NCI-H345 treated with DMSO at 0.1 percent for 48 hours (cell line): ENCODE measurements around the gene FKBP1A.

ENCODE experiments used
- DNase-seq: peaks from one replicate; lab custom pipeline; 2025; ENCODE audit not compliant: unreplicated experiment; lab: John Stamatoyannopoulos, UW

Gene FKBP1A

DNA sequence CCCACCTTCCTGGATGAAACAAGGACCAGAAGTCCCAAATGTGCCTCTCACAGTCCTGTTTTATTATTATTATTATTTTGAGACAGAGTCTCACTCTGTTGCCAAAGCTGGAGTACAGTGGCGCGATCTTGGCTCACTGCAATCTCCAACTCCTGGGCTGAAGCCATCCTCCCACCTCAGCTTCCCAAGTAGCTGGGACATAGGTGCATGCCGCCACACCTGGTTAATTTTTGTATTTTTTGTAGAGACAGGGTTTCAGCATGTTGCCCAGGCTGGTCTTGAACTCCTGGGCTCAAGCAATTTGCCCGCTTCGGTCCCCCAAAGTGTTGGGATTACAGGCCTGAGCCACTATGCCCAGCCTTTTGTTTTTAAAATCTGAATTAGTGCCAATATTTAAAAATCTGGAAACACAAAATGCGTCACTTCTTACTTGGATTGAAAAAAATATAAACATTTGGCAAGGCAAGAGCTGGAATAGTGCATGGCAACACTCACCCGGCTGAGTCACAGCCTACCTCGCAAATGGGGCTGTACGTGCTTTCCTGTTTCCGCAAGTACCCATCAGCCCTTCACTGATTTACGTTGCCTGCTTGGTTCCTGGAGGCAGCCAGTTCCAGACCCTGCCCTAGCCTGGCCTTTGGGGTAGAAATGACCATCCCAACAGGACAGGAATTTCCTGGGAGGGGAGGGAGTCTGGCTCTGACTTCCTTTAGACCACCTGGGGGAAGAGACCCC is 70.2 kb downstream of the FKBP1A start:
- DNase-seq = no peak

DNA sequence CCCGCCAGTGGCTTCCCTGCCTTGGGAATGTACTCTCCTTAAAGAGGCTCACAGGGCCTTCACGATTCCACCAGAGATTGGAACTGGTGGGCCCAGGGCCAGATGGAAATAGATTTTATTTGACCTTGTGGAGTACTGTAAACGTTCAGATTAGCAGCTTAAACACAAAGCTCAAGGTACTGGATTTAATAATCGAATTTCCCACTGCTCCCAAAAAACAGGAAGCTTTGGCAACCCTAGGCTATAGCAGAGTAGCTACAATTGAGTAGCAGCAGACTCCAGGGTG is 71.3 kb downstream of the FKBP1A start:
- no peak for DNase-seq

DNA sequence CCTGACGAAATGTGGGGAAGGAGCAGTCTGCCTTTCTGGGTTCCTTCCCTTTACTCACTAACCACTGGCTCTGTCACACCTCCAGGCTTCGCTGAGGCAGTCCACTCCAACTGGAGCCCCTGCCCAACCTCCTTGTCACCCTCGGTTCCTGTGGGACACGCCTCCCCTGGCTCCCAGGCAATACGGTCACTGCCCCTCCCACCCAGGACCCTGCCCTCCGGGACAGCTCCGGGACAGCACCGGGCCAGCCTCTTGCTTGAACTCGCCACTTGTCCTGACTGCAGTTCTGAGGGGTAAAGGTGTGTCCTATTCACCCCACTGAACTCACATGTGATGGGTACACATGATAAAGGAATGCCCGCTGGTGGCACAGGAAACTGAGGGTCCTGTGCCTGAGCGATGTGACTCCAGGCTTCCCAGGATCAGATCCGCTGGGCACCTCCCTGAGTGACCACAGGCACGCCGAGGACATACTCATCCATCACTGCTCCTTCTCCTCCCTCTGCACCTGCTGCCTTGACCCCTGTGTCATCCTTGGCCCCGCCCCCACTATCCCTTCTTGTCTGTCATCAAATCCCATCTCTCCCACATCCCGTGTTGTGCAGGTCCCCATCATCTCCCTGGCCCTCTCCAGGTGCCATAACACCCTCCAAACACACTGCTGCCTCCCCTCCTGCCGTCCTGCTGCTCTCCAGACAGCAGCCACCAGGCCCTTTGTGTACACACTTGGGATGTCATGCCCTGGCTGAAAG is 71.8 kb downstream of the FKBP1A start:
- DNase-seq = no peak

DNA sequence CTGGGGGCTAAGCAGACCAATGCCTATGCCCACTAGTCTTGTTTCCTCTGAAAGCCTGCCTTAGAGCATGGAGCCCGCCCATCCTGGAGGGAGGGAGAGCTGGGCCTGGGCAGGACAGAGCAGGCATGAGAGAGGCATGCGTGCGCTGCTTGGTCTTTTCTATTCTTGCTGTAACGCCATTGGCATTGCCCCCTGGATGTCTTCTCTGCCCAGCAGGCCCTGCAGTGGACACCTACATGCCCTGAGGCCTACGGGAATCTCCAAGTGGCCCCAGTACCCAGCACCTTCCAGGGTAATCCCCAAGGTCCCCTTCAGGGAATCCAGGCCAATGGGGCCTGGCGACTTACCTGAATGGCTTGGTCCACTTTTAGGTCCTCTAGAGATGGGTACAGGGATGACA is 72.8 kb downstream of the FKBP1A start:
- no peak for DNase-seq

DNA sequence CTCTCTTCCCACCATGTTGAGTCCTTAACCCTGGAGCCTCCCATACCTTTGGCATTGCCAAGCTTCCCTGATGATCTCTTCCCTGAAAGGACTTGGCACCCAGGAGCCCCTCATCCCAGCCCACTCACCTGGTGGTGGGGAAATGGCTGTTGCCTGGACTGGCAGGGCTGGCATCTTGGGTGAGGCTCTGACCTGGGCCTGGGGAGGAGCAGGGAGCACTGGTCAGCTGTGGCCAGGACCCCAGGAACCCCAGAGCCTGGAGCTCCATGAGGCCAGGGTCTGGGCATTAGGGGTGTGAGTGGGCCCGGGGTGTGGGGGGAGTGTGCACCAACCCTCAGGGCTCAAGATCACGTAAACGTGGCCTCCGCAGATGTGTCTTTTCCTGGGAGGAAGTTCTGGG is 73.4 kb downstream of the FKBP1A start:
- no peak for DNase-seq

DNA sequence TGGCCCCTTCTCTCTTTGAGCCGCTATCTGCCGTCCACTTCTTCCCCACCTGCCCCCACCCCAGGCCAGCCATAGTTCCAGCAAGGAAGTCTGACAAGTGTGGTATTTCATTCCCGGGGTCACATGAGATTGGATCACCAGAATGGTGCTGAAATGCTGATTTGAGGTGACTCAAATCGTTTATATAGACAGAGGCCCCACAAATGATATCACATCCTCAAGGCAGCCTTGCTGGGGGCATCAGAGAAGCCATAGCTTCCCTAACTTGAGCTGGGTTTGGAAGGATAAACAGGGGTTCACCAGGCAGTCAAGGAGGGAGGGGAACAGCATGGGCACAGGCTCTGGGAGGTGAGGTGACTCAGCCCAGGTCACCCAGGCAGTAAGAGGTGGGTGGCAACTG is 73.8 kb downstream of the FKBP1A start:
- DNase-seq = no peak
